OCI-LY3 (cell line): ENCODE measurements around the gene ZHX3.

Experiments
- CTCF ChIP-seq: fragments of 200-600, 300-600 bp; sonication (generic); IDR thresholded peaks from 2 replicates; pipeline ENCODE4 v1.5.1; 2014; ENCODE audit warnings: antibody characterized with exemption, low read length, low read depth
- EZH2phosphoT487 ChIP-seq: fragments of 200-600 bp; shearing (Covaris generic); IDR thresholded peaks from 2 replicates; pipeline ENCODE4 v1.6.1; 2018; ENCODE audit warnings: antibody characterized with exemption, mixed run types, low read depth

DNA sequence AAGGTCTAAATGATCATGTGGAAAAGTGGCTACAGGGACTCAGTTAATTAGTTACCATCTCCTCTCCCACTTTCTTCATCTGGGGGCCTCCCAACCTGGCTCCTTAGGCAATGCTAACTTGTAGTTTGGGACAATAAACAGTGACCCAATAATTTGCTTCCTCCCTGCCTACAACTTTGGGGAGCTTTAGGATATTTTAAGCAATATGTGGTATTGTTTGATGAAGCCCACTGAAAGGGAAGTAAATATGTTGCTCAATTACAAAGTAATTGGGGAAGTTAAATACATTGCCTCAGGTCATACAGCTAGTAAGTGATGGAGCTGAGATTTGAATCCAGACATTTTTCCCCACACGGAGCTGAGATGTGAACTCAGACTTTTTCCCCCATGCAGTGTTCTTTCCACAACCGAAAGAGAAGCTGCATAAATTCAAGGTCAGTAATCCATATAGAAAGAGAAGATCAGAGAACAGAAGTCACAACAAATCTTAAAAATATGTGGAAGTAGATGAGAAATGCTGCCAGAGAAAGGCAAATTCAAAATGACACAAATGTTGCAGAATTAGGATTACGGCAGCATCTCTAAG lies 26.6 kb downstream of the ZHX3 start:
- TF ChIP-seq CTCF (no peak), EZH2phosphoT487 (no peak)
